ENCODE data around the gene FRMD8.
A peak's percentile ranks its signal among the peaks of the same experiment; 100 is the strongest.

Gene FRMD8

GRCh38 chr11:65386307-65387140 is at the start of gene FRMD8:
TSS of gene FRMD8 (plus strand) at chr11:65386637. CDS start at chr11:65387037, 400 bp downstream.
- peak; percentile 80 for DNase-seq (ENCODE audit: low spot score)

- no peak for DNase-seq (ENCODE audit: low spot score)
These were observed 47.8 kb upstream of the FRMD8 start for GRCh38 chr11:65338676-65339075.

- no peak for DNase-seq (ENCODE audit: low spot score)
These were observed 46.2 kb upstream of the FRMD8 start for GRCh38 chr11:65340226-65340625.

GRCh38 chr11:65341856-65342255 is 44.6 kb upstream of the FRMD8 start:
- no peak for DNase-seq (ENCODE audit: low spot score)

GRCh38 chr11:65351511-65351910 is 34.9 kb upstream of the FRMD8 start:
- DNase-seq (ENCODE audit: low spot score) = no peak

- DNase-seq (ENCODE audit: low spot score) = no peak
These were observed 33.7 kb upstream of the FRMD8 start for GRCh38 chr11:65352783-65353182.

- no peak for DNase-seq (ENCODE audit: low spot score)
These were observed 33.1 kb upstream of the FRMD8 start for GRCh38 chr11:65353376-65353775.

GRCh38 chr11:65353900-65354264 is 32.6 kb upstream of the FRMD8 start:
- DNase-seq (ENCODE audit: low spot score) = no peak

- peak; percentile 94 for DNase-seq (ENCODE audit: low spot score)
These were observed 32.0 kb upstream of the FRMD8 start, which contains the start of gene TIGD3 for GRCh38 chr11:65354265-65355012. TSS of gene TIGD3 (plus strand) at chr11:65354751. CDS start at chr11:65355809, 1,058 bp downstream.

- no peak for DNase-seq (ENCODE audit: low spot score)
These were observed 31.2 kb upstream of the FRMD8 start for GRCh38 chr11:65355013-65355775.

GRCh38 chr11:65355776-65356393 is 30.6 kb upstream of the FRMD8 start:
- DNase-seq (ENCODE audit: low spot score) = no peak

GRCh38 chr11:65356394-65356972 is 30.0 kb upstream of the FRMD8 start:
- no peak for DNase-seq (ENCODE audit: low spot score)

- DNase-seq (ENCODE audit: low spot score) = no peak
These were observed 28.5 kb upstream of the FRMD8 start for GRCh38 chr11:65357856-65358356.

- DNase-seq (ENCODE audit: low spot score) = no peak
These were observed 24.0 kb upstream of the FRMD8 start for GRCh38 chr11:65362320-65362931.

- DNase-seq (ENCODE audit: low spot score) = no peak
These were observed 23.5 kb upstream of the FRMD8 start for GRCh38 chr11:65362966-65363365.

GRCh38 chr11:65363770-65364169 is 22.7 kb upstream of the FRMD8 start:
- no peak for DNase-seq (ENCODE audit: low spot score)

GRCh38 chr11:65366340-65366773 is 20.1 kb upstream of the FRMD8 start:
- DNase-seq (ENCODE audit: low spot score) = peak; percentile 91

- no peak for DNase-seq (ENCODE audit: low spot score)
These were observed 15.8 kb upstream of the FRMD8 start for GRCh38 chr11:65370659-65371049.

GRCh38 chr11:65373839-65374580 is 12.4 kb upstream of the FRMD8 start:
- DNase-seq (ENCODE audit: low spot score) = no peak

GRCh38 chr11:65375012-65375411 is 11.4 kb upstream of the FRMD8 start:
- no peak for DNase-seq (ENCODE audit: low spot score)

Measured in SW480 (cell line).